ENCODE measurements around the gene SASH1.

SASH1 gene

GRCh38 chr6:148329596-148330381, 12.8 kb upstream of the SASH1 start:
- TF ChIP-seq CTCF (IDR thresholded peaks at IDR 0.05; ENCODE audit: low read length) (no peak), EZH2 (optimal IDR thresholded peaks at IDR 0.05; ENCODE audit: low read depth, low read length) (no peak), EZH2phosphoT487 (IDR thresholded peaks at IDR 0.05; ENCODE audit: low read length) (no peak)
- no peaks in the 10 kb centered on the region for H3K9me2 ChIP-seq (replicated peaks; ENCODE audit: insufficient read depth, low read length)
- H3K4me2 ChIP-seq (ENCODE audit: low read depth, low read length): no peak overlapping the region
- no peaks in the 10 kb centered on the region for H3K36me3 ChIP-seq (replicated peaks; ENCODE audit: insufficient read depth, low read length)
- no peaks in the 10 kb centered on the region for H3K79me2 ChIP-seq (ENCODE audit: low read length)
- H3K9me3 ChIP-seq (replicated peaks; ENCODE audit: insufficient read depth, low read length): no peaks in the 10 kb centered on the region
- no peak overlapping the region for H3K27ac ChIP-seq (ENCODE audit: low read length)
- no peak for DNase-seq
- H3K4me1 ChIP-seq (ENCODE audit: low read length): no peaks in the 10 kb centered on the region
- no peak overlapping the region for H3K4me3 ChIP-seq (ENCODE audit: low read length)
- no peak overlapping the region for H3K9ac ChIP-seq (ENCODE audit: low read length)
- no peak overlapping the region for H2AFZ ChIP-seq (ENCODE audit: low read length)
- no peaks in the 10 kb centered on the region for H4K20me1 ChIP-seq (ENCODE audit: insufficient read depth, low read length)
- H3K27me3 ChIP-seq (replicated peaks; ENCODE audit: insufficient read depth, low read length): no peaks in the 10 kb centered on the region
- no peaks in the 10 kb centered on the region for H3F3A ChIP-seq (ENCODE audit: insufficient read depth, low read length)

- no peak overlapping the region for H3K9ac ChIP-seq (ENCODE audit: low read length)
- TF ChIP-seq EZH2phosphoT487 (IDR thresholded peaks at IDR 0.05; ENCODE audit: low read length) (no peak), EZH2 (optimal IDR thresholded peaks at IDR 0.05; ENCODE audit: low read depth, low read length) (no peak), CTCF (IDR thresholded peaks at IDR 0.05; ENCODE audit: low read length) (no peak)
- no peaks in the 10 kb centered on the region for H3K36me3 ChIP-seq (replicated peaks; ENCODE audit: insufficient read depth, low read length)
- no peaks in the 10 kb centered on the region for H3F3A ChIP-seq (ENCODE audit: insufficient read depth, low read length)
- H3K27me3 ChIP-seq (replicated peaks; ENCODE audit: insufficient read depth, low read length): no peaks in the 10 kb centered on the region
- no peaks in the 10 kb centered on the region for H4K20me1 ChIP-seq (ENCODE audit: insufficient read depth, low read length)
- H3K27ac ChIP-seq (ENCODE audit: low read length): no peak overlapping the region
- H3K79me2 ChIP-seq (ENCODE audit: low read length): no peaks in the 10 kb centered on the region
- H3K4me2 ChIP-seq (ENCODE audit: low read depth, low read length): no peak overlapping the region
- no peak for DNase-seq
- no peaks in the 10 kb centered on the region for H3K4me1 ChIP-seq (ENCODE audit: low read length)
- H3K4me3 ChIP-seq (ENCODE audit: low read length): no peak overlapping the region
- no peak overlapping the region for H2AFZ ChIP-seq (ENCODE audit: low read length)
- H3K9me3 ChIP-seq (replicated peaks; ENCODE audit: insufficient read depth, low read length): no peaks in the 10 kb centered on the region
- H3K9me2 ChIP-seq (replicated peaks; ENCODE audit: insufficient read depth, low read length): no peaks in the 10 kb centered on the region
Observed at GRCh38 chr6:148332088-148332487, 10.6 kb upstream of the SASH1 start.

- no peak for DNase-seq
- Histone ChIP-seq H3K4me3 (ENCODE audit: low read length) (no peak overlapping the region), H3K27me3 (replicated peaks; ENCODE audit: insufficient read depth, low read length) (no peaks in the 10 kb centered on the region), H3K4me2 (ENCODE audit: low read depth, low read length) (no peak overlapping the region), H3K27ac (ENCODE audit: low read length) (no peak overlapping the region), H3K9ac (ENCODE audit: low read length) (no peak overlapping the region), H3F3A (ENCODE audit: insufficient read depth, low read length) (no peaks in the 10 kb centered on the region), H3K9me2 (replicated peaks; ENCODE audit: insufficient read depth, low read length) (no peaks in the 10 kb centered on the region), H3K4me1 (ENCODE audit: low read length) (no peaks in the 10 kb centered on the region), H4K20me1 (ENCODE audit: insufficient read depth, low read length) (no peaks in the 10 kb centered on the region), H2AFZ (ENCODE audit: low read length) (no peak overlapping the region), H3K79me2 (ENCODE audit: low read length) (no peaks in the 10 kb centered on the region), H3K9me3 (replicated peaks; ENCODE audit: insufficient read depth, low read length) (no peaks in the 10 kb centered on the region), H3K36me3 (replicated peaks; ENCODE audit: insufficient read depth, low read length) (no peaks in the 10 kb centered on the region)
- TF ChIP-seq EZH2phosphoT487 (IDR thresholded peaks at IDR 0.05; ENCODE audit: low read length) (no peak), EZH2 (optimal IDR thresholded peaks at IDR 0.05; ENCODE audit: low read depth, low read length) (no peak), CTCF (IDR thresholded peaks at IDR 0.05; ENCODE audit: low read length) (no peak)
Observed at GRCh38 chr6:148336901-148337300, 5.7 kb upstream of the SASH1 start.
